Measurements from ENCODE around the gene CD74. TPM values are rescaled to one million over a fixed set of nuclear protein-coding genes. Genes with fewer than 3 reads are reported as not detected.

The CD74 gene
- total and polyA plus RNA-seq, 2 of the 13 experiments (the other 11 are each of a cell fraction or from before 2014, with no cell fraction given): 34.1 to 84.4 TPM

- TF ChIP-seq ZMAT5 (CRISPR knock-in tag; IDR thresholded peaks at IDR 0.05; ENCODE audit: borderline replicate concordance, low read depth) (no peak), PBX2 (CRISPR knock-in tag; IDR thresholded peaks at IDR 0.05) (no peak), E2F5 (CRISPR knock-in tag; conservative IDR thresholded peaks at IDR 0.05) (no peak), SMAD3 (CRISPR knock-in tag; IDR thresholded peaks at IDR 0.05) (no peak), FOSL2 (CRISPR knock-in tag; IDR thresholded peaks at IDR 0.05) (peak; percentile 36; the same call in 1 of the 2 replicates), MTA3 (CRISPR knock-in tag; IDR thresholded peaks at IDR 0.05) (no peak), REPIN1 (CRISPR knock-in tag; IDR thresholded peaks at IDR 0.05; ENCODE audit: borderline replicate concordance, low read depth) (peak; percentile 77; the same call in 1 of the 2 replicates), ZNF616 (CRISPR knock-in tag; IDR thresholded peaks at IDR 0.05; ENCODE audit: low read depth) (0 out of 2 replicates have a peak, but pooled peaks have one; percentile 10), CEBPZ (IDR thresholded peaks at IDR 0.05; ENCODE audit: low read length) (no peak), GABPB1 (CRISPR knock-in tag; IDR thresholded peaks at IDR 0.05) (peak; percentile 49; the same call in 1 of the 2 replicates), AFF4 (CRISPR knock-in tag; IDR thresholded peaks at IDR 0.05) (no peak), ZNF431 (CRISPR knock-in tag; IDR thresholded peaks at IDR 0.05; ENCODE audit: borderline replicate concordance, low read depth) (peak; percentile 38; the same call in 1 of the 2 replicates), SAP130 (CRISPR knock-in tag; IDR thresholded peaks at IDR 0.05; ENCODE audit: low read depth) (peak; percentile 68), HNRNPL (IDR thresholded peaks at IDR 0.05; ENCODE audit: low read depth, low read length) (peak; percentile 73; the same call in 1 of the 2 replicates), HINFP (CRISPR knock-in tag; IDR thresholded peaks at IDR 0.05; ENCODE audit: low read depth) (0 out of 2 replicates have a peak, but pooled peaks have one; percentile 42), TOE1 (CRISPR knock-in tag; IDR thresholded peaks at IDR 0.05) (no peak), ZNF253 (CRISPR knock-in tag; IDR thresholded peaks at IDR 0.05; ENCODE audit: borderline replicate concordance) (no peak)
Observed at GRCh38 chr5:150412319-150413175, at the start of gene CD74 (continued).

Data from HepG2 (cell line).